GM19099 (cell line): ENCODE results near the gene ELMO1.

Experiments used
- POLR2A ChIP-seq: IDR thresholded peaks from 3 replicates; pipeline ENCODE4 v1.6.1; 2011; ENCODE audit warnings: low read depth; ENCODE audit not compliant: insufficient read length; ENCODE audit errors: extremely low read depth

The ELMO1 gene

DNA sequence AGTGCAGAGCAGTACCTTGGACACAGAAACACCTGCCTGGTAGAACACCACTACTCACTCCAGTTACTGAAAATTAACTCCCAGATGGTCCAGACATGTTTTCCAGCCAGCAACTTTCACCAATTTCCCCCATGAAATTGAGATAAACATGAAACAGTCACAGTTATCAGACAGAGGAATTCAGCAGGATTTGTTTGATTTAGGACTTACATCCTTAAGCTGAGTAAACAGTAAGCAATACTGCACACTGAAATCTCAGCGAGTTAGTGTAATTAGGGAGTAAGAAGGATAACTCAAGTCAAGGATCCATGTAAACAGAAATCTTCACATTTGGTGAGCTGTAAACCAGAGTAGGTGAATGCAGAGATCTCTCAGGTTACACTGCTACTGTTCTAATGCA lies 353.5 kb downstream of the ELMO1 start:
- no peak for TF ChIP-seq POLR2A

DNA sequence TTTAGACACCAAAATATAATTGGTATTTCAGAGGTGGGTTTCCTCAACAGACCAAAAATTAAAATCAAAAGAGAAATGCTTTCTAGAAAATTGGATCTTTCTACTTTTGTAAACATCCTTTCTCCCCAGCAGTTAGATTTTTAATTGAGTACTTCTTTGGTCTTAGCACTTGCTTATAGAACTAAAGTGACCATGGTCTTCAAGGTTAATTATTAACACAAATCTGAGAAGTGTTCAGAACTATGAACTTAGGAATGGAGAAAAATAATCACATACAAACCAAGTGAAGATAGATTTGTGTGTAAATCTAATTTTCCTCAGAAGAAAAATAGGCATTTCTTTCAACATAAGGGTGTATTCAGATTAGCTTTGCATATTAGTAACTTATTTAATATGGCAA lies 355.4 kb downstream of the ELMO1 start:
- no peak for TF ChIP-seq POLR2A

DNA sequence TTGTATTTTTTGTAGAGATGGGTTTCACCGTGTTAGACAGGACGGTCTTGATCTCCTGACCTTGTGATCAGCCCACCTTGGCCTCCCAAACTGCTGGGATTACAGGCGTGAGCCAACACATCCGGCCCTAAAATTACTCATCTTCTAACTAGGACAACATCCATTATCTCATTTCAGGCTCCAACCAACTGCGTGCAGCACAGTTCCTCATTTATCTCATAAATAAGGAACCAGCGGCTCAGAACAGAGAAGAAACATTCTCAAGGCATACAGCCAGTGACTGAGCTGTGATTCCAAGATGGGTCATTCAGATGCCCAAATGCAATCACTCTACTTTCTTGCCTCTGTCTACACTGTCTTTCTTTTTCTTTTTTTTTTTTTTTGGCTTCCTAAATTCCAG lies 356.1 kb downstream of the ELMO1 start:
- TF ChIP-seq POLR2A, result no peak

DNA sequence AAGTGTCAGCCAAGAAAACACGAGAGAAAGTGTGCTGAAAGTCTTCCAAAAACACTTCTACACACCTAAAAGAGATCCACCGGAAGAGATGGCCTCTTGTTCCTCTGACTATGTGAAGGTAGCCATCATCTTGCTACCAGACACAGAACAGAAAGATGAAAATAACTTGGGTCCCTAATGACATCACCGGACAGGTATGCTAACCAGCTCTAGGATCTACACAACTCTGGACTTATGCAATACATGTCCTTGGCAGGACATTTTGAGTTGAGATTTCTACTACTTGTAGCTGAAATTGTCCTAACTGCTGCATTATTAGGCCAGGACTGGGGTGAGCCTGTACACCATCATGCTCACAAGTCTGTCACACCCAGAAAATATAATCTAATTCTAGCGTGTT lies 358.7 kb downstream of the ELMO1 start:
- no peak for TF ChIP-seq POLR2A

DNA sequence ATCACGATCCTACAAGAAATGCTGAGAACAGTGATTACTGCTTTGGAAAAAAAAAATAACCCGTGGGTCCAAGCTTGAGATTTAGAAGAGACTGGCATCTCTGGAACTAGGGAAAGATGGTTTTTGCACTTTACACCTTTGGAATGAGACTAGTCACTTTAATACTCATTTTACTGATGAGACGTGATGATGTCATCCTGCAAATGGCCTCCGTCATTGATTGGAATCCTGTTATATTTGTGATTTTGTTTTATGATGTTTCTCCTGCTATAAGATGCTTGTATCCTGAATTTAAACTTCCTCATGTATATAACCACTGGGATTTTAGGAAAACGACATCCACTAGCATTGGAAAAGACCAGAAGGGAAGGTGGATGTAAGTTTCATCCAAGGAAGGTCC lies 363.1 kb downstream of the ELMO1 start:
- no peak for TF ChIP-seq POLR2A

DNA sequence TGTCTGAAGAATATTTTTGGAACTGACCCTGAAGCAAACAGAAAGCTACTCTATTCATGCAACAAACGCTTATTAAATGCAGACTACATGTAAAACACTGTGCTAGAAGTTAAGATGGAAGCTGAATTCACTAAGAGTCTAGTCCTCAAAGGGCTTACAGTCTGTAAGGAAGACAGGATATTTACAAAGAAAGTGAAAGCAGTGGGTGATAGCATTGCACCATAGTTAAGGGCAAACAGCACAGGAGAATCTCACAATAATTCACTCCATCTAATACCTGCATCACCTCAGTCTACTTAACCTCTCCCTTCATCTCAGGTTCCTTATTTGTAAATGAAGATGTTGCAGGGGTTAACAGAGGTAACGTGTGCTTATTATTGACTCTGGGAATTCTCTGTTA lies 364.4 kb downstream of the ELMO1 start:
- TF ChIP-seq POLR2A, result no peak

DNA sequence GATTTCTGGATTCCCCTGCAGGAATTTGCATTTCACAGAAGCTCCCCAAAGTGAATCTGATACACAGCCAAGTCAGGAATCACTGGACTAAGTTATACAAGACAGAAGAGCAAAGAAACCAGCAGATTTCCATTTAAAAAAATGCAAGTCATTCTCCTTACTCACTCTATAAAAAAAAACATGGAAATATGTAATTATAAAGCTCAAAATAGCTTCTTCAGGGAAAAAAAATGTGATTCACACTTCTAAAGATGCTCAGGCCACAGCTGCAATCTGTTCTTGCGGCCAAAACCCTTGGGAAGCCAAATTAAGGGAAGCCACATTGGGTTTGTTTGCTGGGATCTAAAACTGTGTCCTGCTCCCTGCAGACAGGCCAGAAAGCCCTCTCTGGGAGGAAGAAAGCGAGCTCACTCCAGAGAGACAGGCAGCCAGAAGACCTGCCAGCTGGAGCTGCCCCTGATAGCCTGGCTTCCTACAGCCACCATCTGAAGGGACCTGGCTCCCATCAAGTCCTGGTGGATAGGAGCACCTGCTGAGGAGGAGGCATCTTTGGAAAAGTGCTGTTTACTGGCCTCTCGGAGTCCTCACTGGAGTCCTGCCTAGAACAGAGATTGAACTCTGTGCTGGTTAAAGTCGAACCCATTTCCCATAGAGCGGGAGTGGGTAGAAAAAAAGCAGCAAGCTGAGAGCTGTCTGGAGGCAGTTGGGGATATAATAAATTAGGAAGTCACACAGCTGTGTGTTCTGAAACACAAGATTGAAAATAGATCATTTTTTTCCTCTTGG lies 365.2 kb downstream of the ELMO1 start:
- TF ChIP-seq POLR2A, result no peak

DNA sequence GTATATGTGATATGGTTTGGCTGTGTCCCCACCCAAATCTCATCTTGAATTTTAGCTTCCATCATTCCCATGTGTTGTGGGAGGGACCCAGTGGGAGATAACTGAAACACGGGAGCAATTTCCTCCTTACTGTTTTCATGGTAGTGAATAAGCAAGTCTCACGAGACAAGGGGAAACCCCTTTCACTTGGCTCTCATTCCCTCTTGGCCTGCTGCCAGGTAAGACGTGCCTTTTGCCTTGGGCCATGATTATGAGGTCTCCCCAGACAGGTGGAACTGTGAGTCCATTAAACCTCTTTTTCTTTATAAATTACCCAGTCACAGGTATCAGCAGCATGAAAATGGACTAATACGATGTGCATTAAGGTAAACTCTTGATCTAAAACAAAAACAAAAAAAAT lies 367.2 kb downstream of the ELMO1 start:
- TF ChIP-seq POLR2A, result no peak

DNA sequence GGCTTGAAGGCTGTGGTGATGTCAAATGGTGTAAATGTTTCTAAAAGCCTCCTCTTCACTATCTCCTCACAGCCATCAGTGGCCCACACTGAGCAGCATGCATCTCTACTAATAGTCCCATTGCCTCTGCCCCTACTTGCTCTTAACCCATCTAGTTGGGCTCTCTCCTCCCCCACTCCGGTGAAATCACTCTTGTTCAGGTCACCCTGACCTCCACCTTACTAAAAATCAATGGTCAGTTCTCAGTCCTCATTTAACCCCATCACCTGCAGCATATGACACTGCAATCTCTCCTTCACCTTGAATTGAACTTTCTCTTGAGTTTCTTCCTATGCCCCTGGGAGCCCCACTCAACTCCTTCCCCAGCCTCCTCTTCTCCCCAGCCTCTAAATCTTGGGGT lies 369.2 kb downstream of the ELMO1 start:
- no peak for TF ChIP-seq POLR2A

DNA sequence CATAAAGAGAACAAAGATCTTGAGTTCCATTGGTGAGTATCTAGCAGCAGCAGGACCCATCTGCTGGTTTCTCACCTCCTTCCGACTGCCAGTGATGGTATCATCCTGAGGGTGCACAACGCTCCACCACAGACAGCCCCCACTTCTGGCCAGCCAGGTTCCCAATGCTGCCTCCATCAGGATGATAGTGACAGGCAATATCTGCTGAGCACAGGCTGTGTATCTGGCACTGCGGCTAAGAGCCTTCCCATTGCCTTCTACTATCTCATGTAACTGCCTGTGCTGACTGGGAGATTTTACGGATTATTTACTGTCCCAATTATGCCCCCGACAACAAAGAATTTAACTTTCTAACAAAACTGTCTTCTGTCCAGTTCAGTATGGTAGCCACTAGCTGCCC lies 372.0 kb downstream of the ELMO1 start:
- TF ChIP-seq POLR2A, result no peak

DNA sequence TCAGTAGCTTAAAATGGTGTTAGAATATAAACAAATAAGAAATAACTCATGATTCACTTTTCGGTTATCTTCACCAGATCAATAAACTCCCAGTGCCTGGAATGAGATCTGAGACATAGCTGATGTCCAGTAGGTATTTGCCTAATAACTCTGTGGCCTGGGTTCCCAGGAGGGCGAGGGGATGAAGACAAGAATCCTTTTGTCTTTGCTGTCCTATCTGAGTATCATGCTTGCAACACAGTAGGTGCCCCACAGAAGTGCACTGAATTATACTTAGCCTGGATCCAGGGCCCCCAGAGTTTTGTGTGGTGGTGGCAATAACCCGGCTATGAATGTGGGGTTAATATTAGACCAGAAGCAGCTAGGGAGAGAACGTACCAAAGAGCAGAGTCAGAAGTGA lies 374.3 kb downstream of the ELMO1 start:
- no peak for TF ChIP-seq POLR2A

DNA sequence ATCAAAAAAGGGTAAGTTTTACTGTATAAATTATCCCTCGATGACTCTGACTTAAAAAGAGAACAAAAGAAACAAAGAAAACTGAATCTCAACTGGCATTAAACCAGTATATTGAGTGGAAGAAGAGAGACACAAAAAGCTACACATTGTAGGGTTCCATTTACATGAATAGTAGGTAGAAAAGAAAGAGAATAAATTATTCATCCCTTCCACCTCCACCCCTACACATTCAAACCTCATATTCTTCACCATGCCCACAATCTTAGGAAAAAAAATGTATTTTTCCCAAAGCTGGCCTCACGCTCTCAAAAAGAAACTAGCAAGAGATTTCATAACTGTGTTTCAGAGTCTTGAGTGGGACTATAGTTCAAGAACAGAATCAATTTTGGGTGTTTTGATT lies 377.5 kb downstream of the ELMO1 start:
- TF ChIP-seq POLR2A, result no peak

DNA sequence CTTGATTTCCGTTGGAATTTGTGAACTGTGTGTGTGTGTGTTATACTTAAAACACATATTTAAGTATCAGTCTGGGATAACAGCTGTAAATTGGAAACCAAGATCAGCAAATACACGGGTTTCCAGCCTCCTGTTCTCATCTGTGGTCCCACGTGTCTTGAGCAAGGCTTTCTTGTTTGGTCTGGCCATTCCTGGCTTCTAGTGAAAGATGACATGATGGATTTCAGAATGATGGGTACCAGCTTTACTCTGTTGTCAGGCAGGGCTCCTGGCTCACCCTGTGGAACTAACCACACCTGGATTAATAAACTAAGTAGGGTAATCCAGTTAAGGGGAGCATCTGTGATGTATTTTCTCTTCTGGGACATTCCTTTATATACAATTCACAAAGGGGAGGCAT lies 378.2 kb downstream of the ELMO1 start:
- TF ChIP-seq POLR2A, result no peak

DNA sequence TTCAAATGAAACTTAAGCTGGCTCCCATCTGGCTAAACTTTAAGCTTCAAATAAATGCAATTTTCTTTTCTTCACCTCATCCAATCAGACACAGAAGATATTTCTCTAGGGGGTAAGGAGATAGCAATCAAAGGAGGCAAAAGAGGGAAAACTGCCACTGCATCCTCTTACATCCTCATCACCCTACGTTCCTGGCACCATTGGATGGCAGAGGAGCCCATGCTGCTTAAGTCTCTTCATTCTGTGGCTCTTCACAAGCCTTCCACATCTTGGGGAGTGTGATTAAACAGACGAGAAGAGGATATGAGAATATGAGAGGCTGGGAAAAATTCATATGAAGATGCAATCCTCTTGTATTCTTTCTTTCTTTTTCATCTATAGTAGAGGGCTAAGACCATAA lies 378.6 kb downstream of the ELMO1 start:
- TF ChIP-seq POLR2A, result no peak

DNA sequence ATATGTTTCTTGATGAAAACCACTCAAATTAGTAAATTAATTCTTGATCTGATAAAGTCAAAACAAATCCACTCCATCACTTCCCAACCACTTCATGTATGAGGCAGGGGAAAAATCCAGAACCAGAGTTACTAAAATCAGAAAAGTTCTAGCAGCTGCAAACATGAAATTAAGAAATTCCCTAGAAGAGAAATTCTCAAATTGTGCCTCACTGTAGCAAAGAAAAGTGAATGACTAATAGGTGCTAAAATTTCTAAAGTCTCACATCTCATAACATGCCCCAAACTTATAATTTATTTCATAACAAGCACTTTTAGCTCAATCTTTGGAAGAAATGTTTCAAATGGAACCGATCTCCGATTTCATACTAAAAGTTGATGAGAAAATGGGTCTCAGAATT lies 379.3 kb downstream of the ELMO1 start:
- TF ChIP-seq POLR2A, result no peak

DNA sequence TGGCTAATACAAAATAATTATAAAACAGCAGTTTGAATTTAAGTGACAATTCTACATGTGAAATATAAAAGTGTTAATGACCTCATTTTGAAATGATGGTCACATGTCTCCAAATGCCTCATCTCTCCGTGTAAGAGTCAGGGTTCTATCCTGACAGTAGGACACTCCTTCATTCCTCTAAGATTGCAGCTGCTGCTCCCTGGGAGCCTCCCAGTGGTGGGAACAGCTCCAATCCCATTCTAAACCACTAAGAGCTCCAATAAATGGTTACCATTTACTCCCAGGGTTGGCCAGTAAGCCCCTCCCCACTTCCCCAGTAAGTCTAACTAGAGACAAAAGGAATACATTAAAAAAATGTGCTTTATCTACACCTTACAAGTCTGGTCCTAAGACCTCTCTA lies 379.8 kb downstream of the ELMO1 start:
- no peak for TF ChIP-seq POLR2A

DNA sequence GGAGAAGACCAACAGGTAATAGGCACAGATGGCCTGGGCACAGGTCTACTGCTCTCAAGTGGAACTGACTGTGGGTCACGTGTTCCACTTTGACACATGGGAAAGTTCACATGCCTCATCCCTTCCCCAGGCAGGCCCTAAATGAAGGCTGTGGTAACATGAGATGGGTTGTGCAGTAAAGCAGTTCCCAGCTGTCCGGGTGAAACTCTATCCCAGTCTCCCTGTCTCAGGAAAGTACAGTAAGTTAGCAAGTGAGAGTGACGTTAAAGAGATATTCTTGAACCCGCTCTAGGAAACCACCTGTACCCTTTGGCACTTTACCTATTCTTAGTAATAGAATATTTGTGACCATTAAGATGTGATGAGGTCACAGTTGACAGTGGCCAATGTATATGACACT lies 380.6 kb downstream of the ELMO1 start:
- TF ChIP-seq POLR2A, result no peak
